Posterior cingulate gyrus (tissue), 11 donors: ENCODE results near the gene S100A14.

Experiments
- DNase-seq, 10 donors: peaks; one replicate each; pipeline versions ENCODE4 v3.0.0 to v3.0.0-alpha.2; 2020 to 2021; ENCODE audit warnings: mixed read lengths in 3 of 10
- intact Hi-C: fragments of 100-400 bp; cut with DNase I; formaldehyde crosslinking; loops from one replicate; pipeline ENCODE4 v1.15.1; 2023

S100A14 gene

GRCh38 chr1:153623101-153623500 is 7.0 kb upstream of the S100A14 start:
- intact Hi-C loops = no loop called here
- DNase-seq = peak in 1 of 10 donors; percentile 40

GRCh38 chr1:153619171-153619570 is 3.0 kb upstream of the S100A14 start:
- intact Hi-C loops = no loop called here
- peak in 1 of 10 donors; percentile 6 for DNase-seq

GRCh38 chr1:153617663-153618062 is 1.5 kb upstream of the S100A14 start:
- peak in 5 of 10 donors; percentile 43 to 94 (median 66) for DNase-seq
- intact Hi-C loops = no loop called here

- intact Hi-C loops = no loop called here
- DNase-seq = peak in 1 of 10 donors; percentile 43
Measured at GRCh38 chr1:153616917-153617311, 789 bp upstream of the S100A14 start.

- DNase-seq = peak in 1 of 10 donors; percentile 60
- intact Hi-C loops = no loop called here
Measured at GRCh38 chr1:153615406-153615805, 719 bp downstream of the S100A14 start.

- peak in 1 of 10 donors; percentile 72 for DNase-seq
- intact Hi-C loops = no loop called here
Measured at GRCh38 chr1:153614906-153615305, 1.2 kb downstream of the S100A14 start.

DNA sequence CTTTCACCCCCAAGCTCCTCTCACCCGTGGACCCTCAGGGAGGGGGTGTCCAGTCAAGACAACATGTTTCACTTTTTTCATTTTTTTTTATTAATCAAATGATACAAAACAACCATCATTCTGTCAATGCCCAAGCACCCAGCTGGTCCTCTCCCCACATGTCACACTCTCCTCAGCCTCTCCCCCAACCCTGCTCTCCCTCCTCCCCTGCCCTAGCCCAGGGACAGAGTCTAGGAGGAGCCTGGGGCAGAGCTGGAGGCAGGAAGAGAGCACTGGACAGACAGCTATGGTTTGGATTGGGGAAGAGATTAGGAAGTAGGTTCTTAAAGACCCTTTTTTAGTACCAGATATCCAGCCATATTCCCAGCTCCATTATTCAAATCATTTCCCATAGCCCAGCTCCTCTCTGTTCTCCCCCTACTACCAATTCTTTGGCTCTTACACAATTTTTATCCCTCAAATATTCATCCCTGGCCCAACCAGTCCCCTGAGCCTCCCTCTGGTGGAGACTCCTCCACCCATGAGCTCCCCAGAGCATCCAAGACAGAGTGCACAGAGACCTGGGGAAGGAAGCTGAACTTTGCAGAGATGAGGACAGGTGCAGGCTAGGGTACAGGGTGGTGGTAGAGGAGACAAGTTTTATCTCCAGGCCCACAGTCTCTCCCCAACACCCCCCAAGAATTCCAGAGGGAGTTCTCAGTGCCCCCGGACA is 1.8 kb downstream of the S100A14 start:
- intact Hi-C loops = no loop called here
- peak in 2 of 10 donors; percentile 37 to 75 for DNase-seq

GRCh38 chr1:153613406-153613805 is 2.7 kb downstream of the S100A14 start:
- intact Hi-C loops = no loop called here

DNA sequence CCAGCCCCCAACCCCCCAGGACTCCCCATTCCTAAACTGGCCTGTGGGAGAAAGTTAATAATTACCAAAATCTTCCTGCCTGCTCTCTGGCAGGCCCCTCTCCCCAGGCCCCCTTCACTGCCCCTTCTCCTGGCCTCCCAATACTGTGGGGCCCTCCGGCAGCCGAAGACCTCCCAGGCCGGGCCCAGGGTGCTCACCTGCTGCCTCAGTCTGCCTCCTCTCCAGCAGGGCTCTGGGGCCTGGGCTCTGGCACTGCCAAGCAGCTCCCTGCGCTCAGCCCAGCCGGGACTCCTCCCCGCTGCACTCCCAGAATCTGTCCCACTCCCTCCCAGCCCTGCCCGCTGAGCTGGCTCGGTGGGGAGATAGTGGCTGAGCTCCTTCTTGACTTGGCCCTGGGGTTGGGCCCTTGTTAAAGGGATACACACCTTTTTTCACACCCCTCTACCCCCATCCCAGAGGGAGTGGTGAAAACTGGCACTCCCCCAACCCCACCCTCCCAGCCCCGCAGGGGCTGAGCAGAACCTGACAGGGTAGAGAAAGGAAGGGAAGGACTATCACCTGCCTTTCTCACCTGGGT is 3.3 kb downstream of the S100A14 start, which contains the start of gene S100A16:
TSS of gene S100A16 (minus strand) at position 383 of the 577 bp plus-strand sequence. CDS start 4,986 bp downstream, outside the sequence.
- intact Hi-C loops = no loop called here
- peak in 5 of 10 donors; percentile 33 to 83 (median 45) for DNase-seq

More at GRCh38 chr1:153613406-153613805, 2.7 kb downstream of the S100A14 start:
- DNase-seq = peak in 2 of 10 donors; percentile 27 to 57

DNA sequence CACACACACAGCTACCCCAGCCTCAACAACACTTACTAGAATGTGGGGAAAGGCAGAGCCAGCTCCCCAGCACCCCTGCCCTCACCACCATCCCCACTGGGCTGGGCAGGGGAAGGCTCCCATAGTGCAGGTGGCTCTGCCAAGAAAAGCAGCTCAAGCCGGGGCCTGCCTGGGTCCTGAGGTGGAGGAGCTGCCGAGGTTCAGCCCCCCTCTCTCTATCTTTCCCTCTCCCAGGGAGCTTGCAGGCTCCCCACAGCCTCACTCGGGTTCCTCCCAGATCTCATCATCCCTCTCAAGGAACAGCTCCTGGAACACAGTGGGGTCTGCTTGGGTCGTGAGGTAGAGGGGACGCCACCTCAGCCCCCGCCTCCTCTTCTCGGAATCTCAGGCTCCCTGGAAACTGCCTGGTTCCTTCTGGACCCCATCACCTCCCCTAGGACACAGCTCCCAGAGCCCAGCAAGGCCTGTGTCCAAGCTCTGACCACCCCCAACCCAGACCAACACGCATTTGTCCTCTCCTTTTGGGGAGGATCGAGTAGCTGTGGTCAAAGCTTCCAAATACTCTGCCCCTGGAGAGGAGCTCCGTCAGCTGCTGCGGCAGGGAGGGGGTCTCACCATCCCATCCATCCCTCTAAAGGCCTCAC is 3.9 kb downstream of the S100A14 start:
- DNase-seq = peak in 2 of 10 donors; percentile 18 to 60
- intact Hi-C loops = no loop called here

DNA sequence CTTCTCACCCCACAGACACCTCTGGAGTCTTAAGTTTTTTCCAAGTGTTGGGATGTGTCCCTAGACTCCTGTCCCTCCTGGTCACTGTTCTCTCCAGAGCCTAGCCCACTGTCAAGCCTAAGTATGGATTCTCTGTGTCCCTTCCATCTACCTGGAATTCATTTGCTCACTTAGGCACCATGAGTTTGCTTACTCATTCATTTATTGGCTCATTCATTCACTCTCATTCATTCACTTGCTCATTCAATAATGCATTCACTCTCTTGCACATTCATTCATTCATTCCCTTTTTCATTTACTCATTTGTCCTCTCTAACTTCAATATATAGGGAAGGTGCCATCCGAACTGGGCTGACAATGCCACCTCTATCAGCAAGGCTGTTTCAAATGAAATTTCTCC is 4.8 kb downstream of the S100A14 start:
- DNase-seq = no peak
- intact Hi-C loops = no loop called here

- DNase-seq = peak in 2 of 10 donors; percentile 18 to 23
- intact Hi-C loops = no loop called here
Measured at GRCh38 chr1:153610811-153611301, 5.3 kb downstream of the S100A14 start.

- intact Hi-C loops = no loop called here
- peak in 2 of 10 donors; percentile 9 to 43 for DNase-seq
Measured at GRCh38 chr1:153610334-153610733, 5.8 kb downstream of the S100A14 start.

DNA sequence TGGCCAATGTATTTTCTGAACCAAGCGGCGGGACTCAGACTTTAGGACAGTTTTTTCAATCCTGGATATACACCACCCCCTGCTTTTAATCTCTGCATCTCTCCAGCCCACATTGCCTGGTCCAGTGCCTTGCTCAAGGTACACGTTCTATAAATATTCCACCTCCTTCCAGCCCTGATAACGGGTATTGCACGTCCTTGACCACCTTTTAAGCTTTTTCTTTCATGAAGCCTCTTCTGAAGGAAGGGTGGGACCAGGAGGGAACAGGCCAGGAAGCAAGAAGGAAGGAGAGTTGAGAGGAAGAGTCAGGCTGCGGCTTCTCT is 6.6 kb downstream of the S100A14 start:
- DNase-seq = peak in 1 of 10 donors; percentile 14
- intact Hi-C loops = no loop called here

GRCh38 chr1:153608742-153609584 is 7.2 kb downstream of the S100A14 start:
- DNase-seq = peak in 8 of 10 donors; percentile 56 to 94 (median 72)

GRCh38 chr1:153608089-153608682 is 7.9 kb downstream of the S100A14 start:
- DNase-seq = peak in 1 of 10 donors; percentile 70
- intact Hi-C loops = no loop called here

More at GRCh38 chr1:153608742-153609584, 7.2 kb downstream of the S100A14 start:
- intact Hi-C loops = no loop called here

DNA sequence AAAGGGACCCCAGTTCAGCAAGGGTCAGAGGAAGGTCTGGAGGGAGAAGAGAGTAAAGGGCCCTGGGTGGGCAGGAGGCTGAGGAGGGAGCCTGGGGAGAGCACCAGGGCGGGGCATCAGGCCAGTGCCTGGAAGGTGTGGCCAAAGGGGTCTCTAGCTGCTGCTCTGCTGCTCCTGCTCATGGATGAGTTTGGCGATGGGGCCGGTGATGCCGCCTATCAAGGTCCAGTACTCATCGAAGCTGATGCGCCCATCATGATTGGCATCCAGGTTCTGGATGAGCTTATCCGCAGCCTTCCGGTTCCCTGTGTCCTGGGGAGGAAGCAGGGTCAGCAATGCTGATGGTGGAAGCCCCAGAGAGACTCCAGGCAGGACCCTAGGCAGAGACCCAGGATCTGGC is 8.7 kb downstream of the S100A14 start:
- intact Hi-C loops = no loop called here
- peak in 1 of 10 donors; percentile 72 for DNase-seq

DNA sequence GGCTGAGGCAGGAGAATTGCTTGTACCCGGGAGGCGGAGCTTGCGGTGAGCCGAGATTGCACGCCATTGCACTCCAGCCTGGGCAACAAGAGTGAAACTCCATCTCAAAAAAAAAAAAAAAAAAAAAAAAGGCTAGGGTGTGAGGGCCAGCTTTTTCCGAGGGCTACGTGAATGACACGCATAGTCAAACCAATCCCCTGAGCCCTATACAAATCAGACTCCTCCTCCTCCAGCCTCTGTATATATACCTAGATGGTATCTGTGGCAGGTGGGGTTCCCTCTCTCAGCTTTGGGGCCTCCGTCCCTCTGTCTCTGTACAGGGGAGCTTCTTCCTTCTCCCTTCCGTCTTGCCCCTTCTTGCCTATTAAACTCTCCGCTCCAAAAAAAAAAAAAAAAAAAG is 9.9 kb downstream of the S100A14 start:
- intact Hi-C loops = no loop called here

GRCh38 chr1:153602749-153603148 is 13.4 kb downstream of the S100A14 start:
- intact Hi-C loops = no loop called here
- no peak for DNase-seq

More for the DNA sequence above, 9.9 kb downstream of the S100A14 start:
- DNase-seq = peak in 1 of 10 donors; percentile 7

DNA sequence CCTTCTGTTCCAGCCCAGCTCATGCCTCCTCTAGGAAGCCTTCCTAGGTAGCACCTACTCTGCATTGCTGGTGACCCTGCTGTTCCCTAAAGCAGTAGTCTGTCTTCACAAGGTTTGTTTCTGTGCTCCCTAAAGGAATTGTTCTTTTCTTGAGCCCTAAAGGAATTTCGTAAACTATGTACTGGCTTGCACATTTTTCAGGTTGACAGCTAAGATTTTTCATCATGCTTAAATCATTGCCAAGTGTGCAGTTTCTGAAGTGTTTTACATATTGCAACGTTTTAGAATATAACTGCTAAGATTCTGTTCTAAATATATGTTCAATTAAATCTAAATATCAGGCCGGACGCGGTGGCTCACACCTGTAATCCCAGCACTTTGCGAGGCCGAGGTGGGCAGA is 16.3 kb downstream of the S100A14 start:
- intact Hi-C loops = no loop called here
- DNase-seq = peak in 1 of 10 donors; percentile 24
